ENCODE measurements around the gene CLEC12A.

Gene CLEC12A

GRCh38 chr12:9977916-9978315 lies 6.7 kb downstream of the CLEC12A start:
- TF ChIP-seq, protein P1, sequence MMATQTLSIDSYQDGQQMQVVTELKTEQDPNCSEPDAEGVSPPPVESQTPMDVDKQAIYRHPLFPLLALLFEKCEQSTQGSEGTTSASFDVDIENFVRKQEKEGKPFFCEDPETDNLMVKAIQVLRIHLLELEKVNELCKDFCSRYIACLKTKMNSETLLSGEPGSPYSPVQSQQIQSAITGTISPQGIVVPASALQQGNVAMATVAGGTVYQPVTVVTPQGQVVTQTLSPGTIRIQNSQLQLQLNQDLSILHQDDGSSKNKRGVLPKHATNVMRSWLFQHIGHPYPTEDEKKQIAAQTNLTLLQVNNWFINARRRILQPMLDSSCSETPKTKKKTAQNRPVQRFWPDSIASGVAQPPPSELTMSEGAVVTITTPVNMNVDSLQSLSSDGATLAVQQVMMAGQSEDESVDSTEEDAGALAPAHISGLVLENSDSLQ (IDR thresholded peaks at IDR 0.05) = no peak
- no peak for TF ChIP-seq FOXK2 (IDR thresholded peaks at IDR 0.05)
- no peak for TF ChIP-seq BHLHE40 (IDR thresholded peaks at IDR 0.05; ENCODE audit: borderline replicate concordance)
- ChIA-PET POLR2A (no interaction called here), CTCF (no interaction called here)
- no peak for DNase-seq (ENCODE audit: extremely low spot score)

DNA sequence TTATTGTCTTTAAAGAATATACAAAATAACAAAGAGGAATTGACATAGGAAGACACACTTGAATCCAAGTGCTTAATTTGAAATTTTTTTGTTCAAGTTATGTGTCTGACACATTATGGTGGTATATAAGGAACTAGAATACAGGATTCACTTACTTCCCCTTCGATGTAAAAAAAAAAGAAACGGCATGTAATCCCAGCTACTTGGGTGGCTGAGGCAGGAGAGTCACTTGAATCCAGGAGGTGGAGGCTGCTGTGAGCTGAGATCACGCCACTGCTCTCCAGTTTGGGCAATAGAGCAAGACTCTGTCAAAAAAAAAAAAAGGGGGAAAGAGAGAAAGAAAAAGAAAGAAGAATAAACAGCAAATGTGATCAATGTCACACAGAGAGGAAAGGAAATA lies 8.9 kb downstream of the CLEC12A start:
- no peak for DNase-seq (ENCODE audit: extremely low spot score)
- TF ChIP-seq TARDBP (IDR thresholded peaks at IDR 0.05) (no peak), ARNT (IDR thresholded peaks at IDR 0.05) (no peak), FOXK2 (IDR thresholded peaks at IDR 0.05) (no peak), FOXA1 (IDR thresholded peaks at IDR 0.05) (no peak), NFRKB (IDR thresholded peaks at IDR 0.05) (no peak), ZNF384 (IDR thresholded peaks at IDR 0.05) (no peak), SUZ12 (IDR thresholded peaks at IDR 0.05) (no peak), HDGF (IDR thresholded peaks at IDR 0.05; ENCODE audit: borderline replicate concordance) (no peak), CTBP1 (IDR thresholded peaks at IDR 0.05; ENCODE audit: borderline replicate concordance) (no peak), FOXM1 (IDR thresholded peaks at IDR 0.05; ENCODE audit: borderline replicate concordance) (no peak), LEF1 (IDR thresholded peaks at IDR 0.05; ENCODE audit: borderline replicate concordance) (no peak), SP1 (IDR thresholded peaks at IDR 0.05) (no peak), L3MBTL2 (conservative IDR thresholded peaks at IDR 0.05) (no peak), ELF4 (IDR thresholded peaks at IDR 0.05) (no peak), BHLHE40 (IDR thresholded peaks at IDR 0.05; ENCODE audit: borderline replicate concordance) (no peak)
- TF ChIP-seq, protein P1 (IDR thresholded peaks at IDR 0.05) = no peak
- ChIA-PET POLR2A (no interaction called here), CTCF (interaction anchor here (0.6 kb wide), 1 partner anchor 1748 kb away, joined by 3 read pairs; no protein-coding TSS in a partner anchor)

GRCh38 chr12:9991876-9992275 lies 20.7 kb downstream of the CLEC12A start:
- CTCF ChIA-PET = interaction anchor here (0.6 to 1.5 kb wide), 2 partner anchors 51 to 161 kb away, joined by 3 read pairs; no protein-coding TSS in a partner anchor
- DNase-seq (ENCODE audit: extremely low spot score) = no peak
- POLR2A ChIA-PET = no interaction called here
- TF ChIP-seq FOXM1 (IDR thresholded peaks at IDR 0.05; ENCODE audit: borderline replicate concordance) (no peak), FOXK2 (IDR thresholded peaks at IDR 0.05) (no peak), FOXA1 (IDR thresholded peaks at IDR 0.05) (no peak), ZNF384 (IDR thresholded peaks at IDR 0.05) (no peak), HDGF (IDR thresholded peaks at IDR 0.05; ENCODE audit: borderline replicate concordance) (no peak), ELF4 (IDR thresholded peaks at IDR 0.05) (no peak), TARDBP (IDR thresholded peaks at IDR 0.05) (no peak), SUZ12 (IDR thresholded peaks at IDR 0.05) (no peak)
- TF ChIP-seq, protein P1 (IDR thresholded peaks at IDR 0.05) = no peak

- DNase-seq (ENCODE audit: extremely low spot score) = no peak
- CTCF ChIA-PET = interaction anchor here (1.5 kb wide), 1 partner anchor 160 kb away, joined by 3 read pairs; no protein-coding TSS in a partner anchor
- POLR2A ChIA-PET = no interaction called here
- TF ChIP-seq ARNT (IDR thresholded peaks at IDR 0.05) (no peak), SUZ12 (IDR thresholded peaks at IDR 0.05) (no peak), FOXK2 (IDR thresholded peaks at IDR 0.05) (no peak), L3MBTL2 (conservative IDR thresholded peaks at IDR 0.05) (no peak), TARDBP (IDR thresholded peaks at IDR 0.05) (no peak), FOXM1 (IDR thresholded peaks at IDR 0.05; ENCODE audit: borderline replicate concordance) (no peak), SP1 (IDR thresholded peaks at IDR 0.05) (no peak), ZNF384 (IDR thresholded peaks at IDR 0.05) (no peak), CTBP1 (IDR thresholded peaks at IDR 0.05; ENCODE audit: borderline replicate concordance) (no peak), BHLHE40 (IDR thresholded peaks at IDR 0.05; ENCODE audit: borderline replicate concordance) (no peak), ELF4 (IDR thresholded peaks at IDR 0.05) (no peak), HDGF (IDR thresholded peaks at IDR 0.05; ENCODE audit: borderline replicate concordance) (no peak), FOXA1 (IDR thresholded peaks at IDR 0.05) (no peak), LEF1 (IDR thresholded peaks at IDR 0.05; ENCODE audit: borderline replicate concordance) (no peak), NFRKB (IDR thresholded peaks at IDR 0.05) (no peak)
- TF ChIP-seq, protein P1 (IDR thresholded peaks at IDR 0.05) = no peak
Observed at GRCh38 chr12:9992296-9992695, 21.1 kb downstream of the CLEC12A start.

GRCh38 chr12:9999016-9999415 lies 27.8 kb downstream of the CLEC12A start, which contains the start of gene CLEC1B:
TSS of gene CLEC1B (minus strand) at chr12:9999121. CDS start at chr12:9999100, 21 bp downstream.
- ChIA-PET POLR2A (no interaction called here), CTCF (interaction anchor here (3.8 kb wide), 1 partner anchor 11 kb away, joined by 18 read pairs; the partner anchor contains the start of gene CLEC12B)
- DNase-seq (ENCODE audit: extremely low spot score) = no peak
- TF ChIP-seq TARDBP (IDR thresholded peaks at IDR 0.05) (no peak), L3MBTL2 (conservative IDR thresholded peaks at IDR 0.05) (no peak), LEF1 (IDR thresholded peaks at IDR 0.05; ENCODE audit: borderline replicate concordance) (no peak), ARNT (IDR thresholded peaks at IDR 0.05) (no peak), ZNF384 (IDR thresholded peaks at IDR 0.05) (no peak), FOXK2 (IDR thresholded peaks at IDR 0.05) (no peak), SUZ12 (IDR thresholded peaks at IDR 0.05) (no peak), SP1 (IDR thresholded peaks at IDR 0.05) (no peak), FOXM1 (IDR thresholded peaks at IDR 0.05; ENCODE audit: borderline replicate concordance) (no peak), FOXA1 (IDR thresholded peaks at IDR 0.05) (no peak), HDGF (IDR thresholded peaks at IDR 0.05; ENCODE audit: borderline replicate concordance) (no peak), CTBP1 (IDR thresholded peaks at IDR 0.05; ENCODE audit: borderline replicate concordance) (no peak), NFRKB (IDR thresholded peaks at IDR 0.05) (no peak)
- TF ChIP-seq, protein P1 (IDR thresholded peaks at IDR 0.05) = no peak

All from HEK293T (cell line).